GM12875 (cell line): Measurements from ENCODE around the gene POM121.
"Not testable (repeated sequence)": the region's sequence is repeated elsewhere in the genome, so short reads cannot be mapped to it uniquely, and the experiment has no call there.

Source experiments
- H3K4me3 ChIP-seq: one replicate; pipeline ENCODE4 v1.5.1; 2011; ENCODE audit warnings: low read depth, low read length, control low read depth

Gene POM121

GRCh38 chr7:72961346-72961650 is 36.4 kb downstream of the POM121 start:
- not testable (repeated sequence) for H3K4me3 ChIP-seq

GRCh38 chr7:72963056-72963455 is 38.2 kb downstream of the POM121 start:
- H3K4me3 ChIP-seq, result not testable (repeated sequence)

DNA sequence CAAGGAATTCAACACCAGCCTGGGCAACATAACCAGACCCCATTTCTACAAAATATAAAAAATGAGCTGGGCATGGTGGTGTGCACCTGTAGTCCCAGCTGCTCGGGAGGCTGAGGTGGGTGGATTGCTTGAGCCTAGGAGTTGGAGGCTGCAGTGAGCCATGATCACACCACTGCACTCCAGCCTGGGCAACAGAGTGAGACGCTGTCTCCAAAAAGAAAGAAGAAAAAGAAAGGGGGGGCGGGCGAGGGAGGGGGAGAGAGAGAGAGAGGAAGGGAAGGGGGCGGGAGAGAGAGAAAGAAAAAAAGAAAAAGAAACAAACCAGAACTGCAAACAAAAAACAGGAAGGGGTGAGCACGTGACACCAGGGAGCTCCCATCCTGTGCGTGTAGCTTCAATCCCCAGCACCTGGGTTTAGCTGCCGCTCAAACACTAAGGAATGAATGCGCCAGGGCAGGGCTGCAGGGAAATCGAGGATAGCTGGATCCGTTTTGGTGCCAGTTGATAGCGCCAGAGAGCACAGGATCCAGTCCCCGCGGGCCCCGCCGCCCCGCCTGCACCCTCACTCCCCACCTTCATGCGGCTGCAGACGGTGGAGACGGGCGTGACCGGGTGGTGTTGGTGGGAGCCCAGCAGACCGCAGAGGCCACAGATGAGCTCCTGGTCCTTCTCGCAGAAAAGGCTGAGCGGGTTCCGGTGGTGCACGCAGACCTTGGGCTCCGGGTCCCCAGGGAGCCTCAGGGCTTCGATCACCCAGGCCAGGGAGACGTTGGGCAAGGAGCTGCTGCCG is 40.5 kb downstream of the POM121 start:
- not testable (repeated sequence) for H3K4me3 ChIP-seq

GRCh38 chr7:72966892-72967291 is 42.0 kb downstream of the POM121 start:
- not testable (repeated sequence) for H3K4me3 ChIP-seq

DNA sequence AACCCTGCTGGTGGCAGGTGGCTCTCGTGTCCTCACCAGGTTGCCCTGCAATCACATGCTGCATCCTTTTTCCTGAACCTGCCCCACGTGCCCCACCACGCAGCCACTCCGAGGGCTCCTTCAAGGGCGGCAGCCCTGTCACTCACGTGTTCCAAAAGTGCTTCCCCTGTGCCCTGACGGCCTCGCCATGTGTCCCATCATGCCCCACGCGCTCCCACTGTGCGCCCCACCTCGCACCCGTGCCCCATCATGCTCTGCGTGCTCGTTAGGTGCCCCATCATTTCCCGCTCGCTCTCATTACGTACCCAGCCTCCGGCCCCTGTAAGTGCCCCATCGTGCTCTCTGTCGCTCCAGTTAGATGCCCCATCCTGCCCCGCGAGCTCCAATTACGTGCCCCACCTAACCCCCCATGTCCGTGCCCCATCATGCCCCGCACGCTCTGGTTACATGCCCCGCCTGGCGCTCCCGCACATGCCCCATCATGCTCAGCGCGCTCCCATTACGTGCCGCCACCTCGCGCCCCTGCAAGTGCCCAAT is 44.2 kb downstream of the POM121 start, which contains the start of gene TRIM74:
TRIM74 (minus strand) TSS at position 487 of the 537 bp plus-strand sequence. CDS start 3,309 bp downstream, outside the sequence.
- H3K4me3 ChIP-seq, result not testable (repeated sequence)

GRCh38 chr7:72969688-72970087 is 44.8 kb downstream of the POM121 start:
- H3K4me3 ChIP-seq, result not testable (repeated sequence)

- H3K4me3 ChIP-seq, result not testable (repeated sequence)
These were observed 46.6 kb downstream of the POM121 start for GRCh38 chr7:72971505-72971904.

GRCh38 chr7:72974781-72975180 is 49.9 kb downstream of the POM121 start:
- H3K4me3 ChIP-seq, result not testable (repeated sequence)

DNA sequence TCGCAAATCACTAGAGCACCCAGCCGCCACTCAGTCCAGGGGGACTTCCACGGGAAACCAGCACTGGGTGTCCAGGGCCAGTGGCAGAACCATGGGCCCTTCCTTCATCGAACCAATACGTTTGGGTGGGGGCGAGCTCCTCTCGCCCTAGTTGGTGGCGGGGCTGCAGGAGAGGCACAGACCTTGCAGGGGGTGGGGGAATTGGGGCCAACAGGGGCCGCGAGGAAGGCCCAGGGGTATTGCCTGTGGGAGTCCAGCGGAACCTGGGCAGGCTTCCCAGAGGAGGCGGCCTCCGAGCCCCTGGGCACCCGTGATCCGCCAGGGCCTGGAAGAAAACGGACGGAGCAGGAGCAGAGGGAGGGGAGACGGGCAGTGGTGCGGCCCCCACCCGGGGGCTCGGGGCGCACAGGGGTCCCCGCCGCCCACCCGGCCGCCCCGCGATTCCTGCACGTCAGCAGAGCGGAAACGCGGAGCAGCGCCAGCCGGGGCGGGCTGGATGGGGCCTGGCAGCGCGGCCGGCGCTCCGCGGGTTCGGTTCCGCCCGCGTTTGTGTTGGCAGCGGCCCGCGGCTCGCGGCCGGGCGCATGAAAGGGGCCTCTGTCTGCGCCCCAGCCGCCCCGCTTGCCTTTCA is 50.9 kb downstream of the POM121 start:
- not testable (repeated sequence) for H3K4me3 ChIP-seq

- H3K4me3 ChIP-seq, result not testable (repeated sequence)
These were observed 51.5 kb downstream of the POM121 start for GRCh38 chr7:72976434-72976833.

GRCh38 chr7:72980382-72980781 is 55.5 kb downstream of the POM121 start:
- H3K4me3 ChIP-seq, result not testable (repeated sequence)

DNA sequence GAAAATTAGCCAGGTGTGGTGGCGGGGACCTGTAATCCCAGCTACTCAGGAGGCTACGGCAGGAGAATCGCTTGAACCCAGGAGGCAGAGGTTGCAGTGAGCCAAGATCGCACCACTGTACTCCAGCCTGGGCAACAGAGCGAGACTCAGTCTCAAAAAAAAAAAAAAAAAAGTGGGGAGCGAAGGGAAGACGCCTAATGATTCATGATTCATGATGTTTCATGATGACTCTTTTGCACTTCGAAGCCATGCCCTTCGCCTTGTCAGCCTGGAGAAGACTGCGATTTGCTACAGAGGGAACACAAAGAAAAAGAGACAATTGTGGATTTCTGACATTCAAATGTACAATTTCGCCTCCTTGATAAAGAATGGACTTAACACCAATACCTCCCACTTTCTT is 57.2 kb downstream of the POM121 start:
- H3K4me3 ChIP-seq, result not testable (repeated sequence)

DNA sequence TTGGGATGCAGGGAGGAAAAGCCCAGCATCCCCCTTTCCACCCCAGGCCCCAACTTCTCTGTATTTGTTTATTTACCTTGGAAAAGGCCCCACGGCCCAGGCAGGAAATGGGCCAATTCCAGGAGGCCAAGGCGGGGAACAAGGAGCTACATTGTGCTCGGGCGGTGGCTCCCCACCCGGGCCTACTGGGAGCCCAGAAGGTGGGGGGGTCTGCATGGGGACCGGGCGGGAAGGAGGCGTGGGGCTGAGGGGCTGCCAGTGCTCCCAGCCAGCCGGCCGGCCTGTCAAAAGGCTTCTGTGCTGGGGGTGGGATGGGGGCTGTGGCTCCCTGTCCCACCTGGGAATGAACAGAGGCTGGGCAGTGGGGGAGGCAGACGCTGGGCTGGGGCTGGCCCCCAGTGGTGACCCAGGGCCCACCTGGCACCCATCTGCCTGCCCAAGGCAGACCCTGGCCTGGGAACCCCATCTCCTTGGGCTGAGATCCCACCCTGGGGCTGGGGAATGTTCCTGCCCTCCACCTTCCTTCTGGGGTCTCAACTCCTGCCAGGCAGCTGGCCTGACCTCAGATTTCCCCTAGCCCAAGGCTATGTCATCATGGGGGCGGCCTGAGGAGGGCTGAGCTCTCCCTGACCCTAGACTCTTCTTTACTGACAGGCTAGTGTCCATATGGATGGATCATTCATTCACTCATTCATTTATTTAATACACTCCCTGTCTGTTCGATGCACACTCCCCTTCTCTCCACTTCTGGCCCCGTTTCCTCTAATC is 65.4 kb downstream of the POM121 start:
- not testable (repeated sequence) for H3K4me3 ChIP-seq

DNA sequence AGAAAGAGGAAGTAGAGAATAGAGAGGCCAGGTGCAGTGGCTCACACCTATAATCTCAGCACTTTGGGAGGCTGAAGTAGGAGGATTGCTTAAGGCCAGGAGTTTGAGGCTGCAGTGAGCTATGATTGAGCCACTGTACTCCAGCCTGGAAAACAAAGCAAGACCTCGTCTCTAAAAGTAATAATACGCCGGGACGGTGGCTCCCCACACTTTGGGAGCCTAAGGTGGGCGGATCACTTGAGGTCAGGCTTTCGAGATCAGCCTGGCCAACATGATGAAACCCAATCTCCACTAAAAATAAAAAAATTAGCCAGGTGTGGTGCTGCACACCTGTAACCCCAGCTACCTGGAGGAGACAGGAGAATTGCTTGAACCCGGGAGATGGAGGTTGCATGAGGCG is 70.6 kb downstream of the POM121 start:
- H3K4me3 ChIP-seq, result not testable (repeated sequence)

- not testable (repeated sequence) for H3K4me3 ChIP-seq
These were observed 72.6 kb downstream of the POM121 start for GRCh38 chr7:72997447-72997846.

DNA sequence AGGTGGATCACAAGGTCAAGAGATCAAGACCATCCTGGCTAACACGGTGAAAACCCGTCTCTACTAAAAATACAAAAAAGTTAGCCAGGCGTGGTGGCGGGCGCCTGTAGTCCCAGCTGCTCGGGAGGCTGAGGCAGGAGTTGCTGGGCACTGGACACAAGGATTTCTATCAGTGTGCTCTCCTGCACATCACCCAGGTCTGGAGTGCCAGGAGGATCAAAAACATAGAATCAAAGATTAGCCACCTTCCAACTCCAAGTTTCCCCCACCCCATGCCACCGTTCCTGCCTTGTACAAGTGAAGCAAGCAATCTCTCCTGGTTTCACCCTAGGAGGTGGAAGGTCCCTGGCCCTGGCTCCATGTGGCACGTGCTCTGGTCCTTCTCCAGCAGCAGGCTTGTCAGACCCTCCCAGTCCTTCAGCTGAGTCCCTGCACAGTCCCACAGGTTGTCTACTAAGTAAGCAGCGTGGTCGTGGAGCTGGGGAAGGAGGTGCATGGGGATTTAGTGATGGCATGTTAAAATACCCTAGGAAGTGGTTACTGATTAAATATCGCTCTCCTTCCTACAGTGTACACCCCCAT is 73.1 kb downstream of the POM121 start:
- H3K4me3 ChIP-seq, result not testable (repeated sequence)
